Naive thymus-derived CD8-positive, alpha-beta T cell (primary cell): ENCODE measurements around the gene TM4SF18. TPM values are rescaled to one million over a fixed set of nuclear protein-coding genes. Genes with fewer than 3 reads are reported as not detected.

ENCODE experiments used
- ATAC-seq, 2 donors: fragments of 150-1000 bp; cut with Tn5 transposase in 1 of 2; sonication (Bioruptor Pico), chemical (Tn5 transposase) in 1 of 2; 1 replicate in 1 of 2; 2 replicates in 1 of 2; pipeline ENCODE4 v1.10.0; 2021; ENCODE audit warnings: mild to moderate bottlenecking in 2 of 2, moderate library complexity in 2 of 2
- POLR2A ChIA-PET: fragments of 350-600 bp; sonication (Branson Sonifier 250); formaldehyde crosslinking; loops from one replicate; lab custom pipeline; 2021; ENCODE audit warnings: antibody characterized with exemption; lab: Charles Lee
- DNase-seq, 10 donors: peaks; one replicate each; pipeline versions ENCODE4 v3.0.0 to v3.0.0-alpha.2; 2020 to 2022
- H3K27ac Mint-ChIP-seq, 10 donors: one replicate each; pipeline ENCODE4 v1.8.0; 2020 to 2022; ENCODE audit warnings: mild to moderate bottlenecking in 10 of 10, mixed read lengths in 10 of 10, moderate library complexity in 4 of 10, inconsistent platforms in 1 of 10
- H3K27me3 Mint-ChIP-seq, 5 donors: one replicate each; pipeline ENCODE4 v1.8.0; 2021 to 2022; ENCODE audit warnings: mixed read lengths in 5 of 5
- H3K36me3 Mint-ChIP-seq, 3 donors: one replicate each; pipeline ENCODE4 v1.8.0; 2020 to 2022; ENCODE audit warnings: mixed read lengths in 3 of 3, mild to moderate bottlenecking in 2 of 3, inconsistent platforms in 1 of 3
- H3K4me1 Mint-ChIP-seq, 4 donors: one replicate each; pipeline ENCODE4 v1.8.0; 2021 to 2022; ENCODE audit warnings: mixed read lengths in 4 of 4
- H3K4me3 Mint-ChIP-seq, 10 donors: one replicate each; pipeline ENCODE4 v1.8.0; 2020 to 2022; ENCODE audit warnings: mild to moderate bottlenecking in 10 of 10, mixed read lengths in 10 of 10, moderate library complexity in 6 of 10, inconsistent platforms in 1 of 10
- H3K9me3 Mint-ChIP-seq, 9 donors: one replicate each; pipeline ENCODE4 v1.8.0; 2020 to 2022; ENCODE audit warnings: mixed read lengths in 9 of 9, mild to moderate bottlenecking in 3 of 9, inconsistent platforms in 1 of 9, moderate library complexity in 1 of 9
- polyA plus RNA-seq, 3 donors: library from polyadenylated mRNA; unstranded; fragments of 300-500 nt; fragmentation: Illumina TruSeq; gene quantifications; one replicate each; pipeline ENCODE4 v1.2.3, GENCODE V29; 2021
- total RNA-seq, 8 experiments: library from RNA in 2 of 8; stranded (reverse) in 2 of 8; gene quantifications; one replicate each; pipeline ENCODE4 v1.2.3 and lab custom pipeline; 2021 to 2026

The TM4SF18 gene
- total and polyA plus RNA-seq, 5 experiments from 2014 or later, result not detected

DNA sequence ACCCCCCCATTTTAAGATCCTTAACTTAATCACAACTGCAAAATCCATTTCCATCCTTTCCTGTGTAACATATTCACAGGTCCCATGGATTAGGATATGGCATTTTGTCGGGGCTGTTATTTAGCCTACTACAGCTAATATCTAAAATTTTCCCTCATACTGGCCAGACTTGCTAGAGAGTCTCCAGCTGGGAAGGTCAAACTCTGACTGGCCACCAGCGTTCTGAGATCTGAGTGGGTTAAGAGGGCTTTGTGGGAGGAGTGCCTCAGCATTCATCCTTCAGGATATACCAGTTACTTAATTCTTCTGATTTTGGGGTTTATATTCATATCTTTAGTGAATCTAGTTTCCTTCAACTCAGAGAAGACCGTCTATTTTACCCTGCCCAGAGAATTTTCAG is 17.7 kb downstream of the TM4SF18 start:
- Mint-ChIP-seq H3K9me3 (no peaks in the 10 kb centered on the region), H3K4me1 (no peaks in the 10 kb centered on the region), H3K27me3 (peaks cover 5 to 31% (median 16%) of the 10 kb centered on the region in 5 donors), H3K27ac (no peak overlapping the region), H3K4me3 (no peak overlapping the region), H3K36me3 (no peaks in the 10 kb centered on the region)
- ATAC-seq (no peak), DNase-seq (no peak)
- POLR2A ChIA-PET, result no interaction called here

DNA sequence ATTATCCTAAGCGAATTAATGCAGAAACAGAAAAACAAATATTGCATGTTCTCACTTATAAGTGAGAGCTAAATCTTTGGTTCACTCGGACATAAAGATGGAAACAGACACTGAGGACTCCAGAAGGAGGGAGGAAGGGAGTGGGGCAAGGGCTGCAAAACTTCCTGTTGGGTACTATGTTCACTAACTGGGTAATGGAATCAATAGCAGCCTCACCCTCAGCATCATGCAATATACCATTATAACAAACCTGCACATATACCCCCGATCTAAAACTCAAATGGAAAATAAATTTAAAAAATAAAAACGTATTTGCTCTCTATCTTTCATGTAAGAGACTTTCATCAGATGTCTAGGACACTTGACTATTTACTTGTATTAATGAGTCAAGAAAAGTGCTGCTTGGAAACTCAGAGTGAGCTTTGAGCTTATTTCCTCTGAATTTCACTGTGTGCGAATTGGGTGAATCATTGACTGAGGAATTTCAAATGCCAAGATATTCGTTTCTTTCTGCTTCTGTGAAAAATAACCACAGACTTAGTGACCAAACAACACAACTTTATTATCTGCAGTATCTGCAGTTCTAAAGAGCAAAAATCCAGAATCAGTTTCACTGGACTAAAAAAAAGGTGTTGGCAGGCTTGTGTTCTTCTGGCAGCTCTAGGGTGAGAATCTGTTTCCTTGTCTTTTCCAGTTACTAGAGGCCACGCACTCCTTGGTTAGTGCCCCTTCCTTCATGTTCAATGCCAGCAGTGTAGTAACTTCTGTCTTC is 18.4 kb downstream of the TM4SF18 start:
- Mint-ChIP-seq H3K4me3 (no peak overlapping the region), H3K27ac (peak overlapping the region in 1 of 10 donors; percentile 45), H3K4me1 (no peaks in the 10 kb centered on the region), H3K36me3 (no peaks in the 10 kb centered on the region), H3K27me3 (peaks cover 5 to 31% (median 21%) of the 10 kb centered on the region in 5 donors), H3K9me3 (no peaks in the 10 kb centered on the region)
- POLR2A ChIA-PET, result no interaction called here
- ATAC-seq (no peak), DNase-seq (no peak)

GRCh38 chr3:149313542-149313941 is 19.9 kb downstream of the TM4SF18 start:
- no peaks in the 10 kb centered on the region for H3K4me1 Mint-ChIP-seq
- no peaks in the 10 kb centered on the region for H3K9me3 Mint-ChIP-seq
- DNase-seq (no peak), ATAC-seq (no peak)
- POLR2A ChIA-PET, result no interaction called here
- no peaks in the 10 kb centered on the region for H3K36me3 Mint-ChIP-seq
- H3K27me3 Mint-ChIP-seq, result peaks cover 5 to 31% (median 21%) of the 10 kb centered on the region in 5 donors
- H3K4me3 Mint-ChIP-seq, result no peak overlapping the region
- no peak overlapping the region for H3K27ac Mint-ChIP-seq

DNA sequence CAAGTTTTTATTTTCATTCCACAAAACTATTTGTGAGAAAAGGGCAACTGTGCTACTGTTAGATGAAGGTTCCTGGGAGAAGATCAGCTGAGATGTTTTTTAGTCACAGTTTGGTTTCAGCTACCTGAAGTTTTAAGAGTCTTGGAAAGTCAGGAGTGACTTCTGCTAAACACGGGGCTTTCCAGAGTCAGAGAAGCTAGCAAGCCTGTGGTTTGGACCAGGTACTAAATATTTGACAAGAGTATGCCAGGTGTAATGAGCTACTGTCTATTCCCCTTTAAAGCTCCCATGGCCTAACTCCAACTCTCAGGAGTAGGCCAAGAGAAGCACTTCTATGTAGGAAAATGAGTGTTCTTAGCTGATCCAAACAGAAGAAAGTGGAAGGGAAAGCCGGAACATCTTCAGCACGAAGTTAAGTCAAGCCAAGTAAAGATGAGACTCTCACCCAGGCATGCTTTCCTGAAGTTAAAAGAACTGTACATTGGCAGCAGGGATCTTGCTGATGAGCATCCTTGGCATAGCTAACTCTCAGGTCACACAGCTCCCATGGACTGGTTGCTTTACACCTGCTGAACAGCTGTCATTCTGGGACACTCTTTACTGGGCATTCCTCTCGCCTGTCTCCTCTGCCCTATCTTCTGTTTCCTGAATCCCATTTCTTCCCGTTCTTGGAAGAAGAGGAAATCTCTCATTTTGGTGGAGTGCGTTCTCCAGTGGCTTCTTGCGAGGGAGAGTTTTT is 22.5 kb downstream of the TM4SF18 start:
- Mint-ChIP-seq H3K9me3 (no peaks in the 10 kb centered on the region), H3K4me3 (no peak overlapping the region), H3K4me1 (no peaks in the 10 kb centered on the region), H3K27me3 (peaks cover 9 to 39% (median 18%) of the 10 kb centered on the region in 5 donors), H3K36me3 (no peaks in the 10 kb centered on the region), H3K27ac (peak overlapping the region in 1 of 10 donors; percentile 24)
- DNase-seq, result no peak
- POLR2A ChIA-PET, result no interaction called here
- ATAC-seq, result no peak

DNA sequence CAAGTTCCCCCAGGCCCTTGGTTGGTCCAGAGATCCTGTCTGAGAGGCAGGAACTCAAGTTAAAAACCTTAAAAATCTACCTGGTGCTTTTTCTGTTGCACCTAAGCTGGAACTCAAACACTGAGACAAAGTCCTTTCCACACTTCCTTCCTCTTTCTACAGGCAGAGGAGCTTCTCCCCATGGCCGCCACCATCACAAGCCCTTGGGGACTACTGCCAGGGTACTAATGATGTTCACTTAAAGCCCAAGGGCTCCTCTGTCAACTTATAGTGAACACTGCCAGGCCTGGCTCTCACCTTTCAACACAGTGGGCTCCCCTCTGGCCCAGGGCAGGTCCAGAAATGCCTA is 26.0 kb downstream of the TM4SF18 start:
- POLR2A ChIA-PET, result no interaction called here
- H3K27ac Mint-ChIP-seq, result no peak overlapping the region
- ATAC-seq (no peak), DNase-seq (no peak)
- no peaks in the 10 kb centered on the region for H3K9me3 Mint-ChIP-seq
- peaks cover 13 to 43% (median 14%) of the 10 kb centered on the region in 5 donors for H3K27me3 Mint-ChIP-seq
- no peak overlapping the region for H3K4me3 Mint-ChIP-seq
- no peaks in the 10 kb centered on the region for H3K36me3 Mint-ChIP-seq
- no peaks in the 10 kb centered on the region for H3K4me1 Mint-ChIP-seq

DNA sequence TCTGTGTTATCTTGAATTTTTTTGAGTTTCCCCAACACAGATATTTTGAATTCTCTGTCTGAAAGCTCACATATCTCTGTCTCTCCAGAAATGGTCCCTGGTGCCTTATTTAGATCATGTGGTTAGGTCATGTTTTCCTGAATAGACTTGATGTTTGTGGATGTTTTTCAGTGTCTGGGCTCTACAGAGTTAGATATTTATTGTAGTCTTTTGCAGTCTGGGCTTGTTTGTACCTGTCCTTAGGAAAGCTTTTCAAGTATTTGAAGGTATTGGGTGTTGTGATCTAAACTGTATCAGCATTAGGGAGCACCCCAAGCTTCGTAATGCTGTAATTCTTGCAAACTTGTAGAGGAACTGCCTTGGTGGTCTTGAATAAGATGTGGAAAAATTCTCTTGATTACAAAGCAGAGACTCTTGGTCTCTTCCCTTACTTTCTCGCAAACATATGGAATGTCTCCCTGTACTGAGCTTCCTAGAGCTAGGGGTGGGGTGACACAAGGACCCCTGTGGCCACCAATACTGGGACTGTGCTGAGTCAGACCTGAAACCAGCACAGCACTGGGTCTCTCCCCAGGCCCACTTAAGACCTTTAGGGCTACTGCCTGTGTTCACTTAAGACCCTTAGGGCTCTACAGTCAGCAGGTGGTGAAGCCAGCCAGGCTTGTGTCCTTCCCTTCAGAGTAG is 26.5 kb downstream of the TM4SF18 start:
- no peaks in the 10 kb centered on the region for H3K9me3 Mint-ChIP-seq
- H3K4me1 Mint-ChIP-seq, result no peaks in the 10 kb centered on the region
- peaks cover 10 to 38% (median 14%) of the 10 kb centered on the region in 5 donors for H3K27me3 Mint-ChIP-seq
- no peak overlapping the region for H3K27ac Mint-ChIP-seq
- DNase-seq (no peak), ATAC-seq (no peak)
- H3K36me3 Mint-ChIP-seq, result no peaks in the 10 kb centered on the region
- no peak overlapping the region for H3K4me3 Mint-ChIP-seq
- POLR2A ChIA-PET, result no interaction called here

- no peaks in the 10 kb centered on the region for H3K9me3 Mint-ChIP-seq
- no peak for DNase-seq
- POLR2A ChIA-PET, result no interaction called here
- H3K27ac Mint-ChIP-seq, result no peak overlapping the region
- peaks cover 9 to 28% (median 10%) of the 10 kb centered on the region in 5 donors for H3K27me3 Mint-ChIP-seq
- H3K4me3 Mint-ChIP-seq, result no peak overlapping the region
- H3K4me1 Mint-ChIP-seq, result no peaks in the 10 kb centered on the region
- ATAC-seq, result no peak
- H3K36me3 Mint-ChIP-seq, result no peaks in the 10 kb centered on the region
Observed at GRCh38 chr3:149305376-149305775, 28.1 kb downstream of the TM4SF18 start.

- no peak for DNase-seq
- H3K4me3 Mint-ChIP-seq, result no peak overlapping the region
- H3K27me3 Mint-ChIP-seq, result peaks cover 2 to 19% (median 9%) of the 10 kb centered on the region in 5 donors
- no peaks in the 10 kb centered on the region for H3K36me3 Mint-ChIP-seq
- H3K4me1 Mint-ChIP-seq, result no peaks in the 10 kb centered on the region
- POLR2A ChIA-PET, result no interaction called here
- no peaks in the 10 kb centered on the region for H3K9me3 Mint-ChIP-seq
- H3K27ac Mint-ChIP-seq, result no peak overlapping the region
- no peak for ATAC-seq
Observed at GRCh38 chr3:149299938-149300801, 33.3 kb downstream of the TM4SF18 start.

DNA sequence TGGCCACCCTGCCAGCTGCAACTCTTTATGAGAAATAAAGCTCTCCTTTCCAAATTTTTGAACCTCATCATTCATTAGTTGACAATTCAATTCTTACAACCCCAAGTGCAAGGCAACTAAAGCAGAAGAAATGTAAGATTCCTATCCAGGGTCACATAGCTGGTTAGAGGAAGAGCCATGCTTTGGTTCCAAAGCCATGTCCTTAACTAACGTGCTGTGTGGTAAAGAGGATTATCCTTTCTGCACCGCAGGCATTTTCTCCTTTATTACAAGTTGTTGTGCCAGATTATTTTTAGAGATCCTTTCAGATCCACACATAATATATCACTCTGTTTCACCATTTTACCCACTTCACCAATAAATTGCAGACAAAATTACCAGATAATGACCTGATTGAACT is 36.5 kb downstream of the TM4SF18 start:
- Mint-ChIP-seq H3K4me3 (no peak overlapping the region), H3K4me1 (no peaks in the 10 kb centered on the region), H3K27ac (no peak overlapping the region), H3K36me3 (no peaks in the 10 kb centered on the region), H3K27me3 (peaks cover 0 to 13% (median 3%) of the 10 kb centered on the region in 5 donors), H3K9me3 (no peaks in the 10 kb centered on the region)
- POLR2A ChIA-PET, result no interaction called here
- no peak for DNase-seq
- ATAC-seq, result no peak

- POLR2A ChIA-PET, result no interaction called here
- ATAC-seq, result no peak
Observed at GRCh38 chr3:149292666-149293065, 40.8 kb downstream of the TM4SF18 start.

DNA sequence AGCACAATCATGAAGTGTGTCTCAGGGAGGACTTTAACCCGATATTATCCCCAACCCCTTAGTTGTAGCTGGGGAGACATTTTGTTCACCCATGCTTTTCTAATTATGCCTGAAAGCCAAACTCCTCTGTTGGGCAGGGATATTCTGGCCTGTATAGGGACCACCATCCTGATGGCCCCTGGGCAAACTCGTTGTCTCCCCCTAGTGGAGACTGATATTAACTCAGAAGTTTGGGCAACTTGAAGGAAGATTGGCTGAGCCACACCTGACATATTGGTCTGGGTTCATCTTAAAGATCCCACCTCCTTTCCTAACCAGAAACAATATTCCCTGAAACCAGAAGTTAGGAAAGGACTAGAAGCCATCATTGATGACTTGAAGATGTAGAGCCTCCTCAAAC is 42.3 kb downstream of the TM4SF18 start:
- H3K4me3 Mint-ChIP-seq, result no peak overlapping the region
- no peaks in the 10 kb centered on the region for H3K9me3 Mint-ChIP-seq
- H3K4me1 Mint-ChIP-seq, result no peaks in the 10 kb centered on the region
- no peak overlapping the region for H3K27ac Mint-ChIP-seq
- H3K36me3 Mint-ChIP-seq, result no peaks in the 10 kb centered on the region
- POLR2A ChIA-PET, result no interaction called here
- no peak for DNase-seq
- peaks cover 0 to 2% (median 0%) of the 10 kb centered on the region in 5 donors for H3K27me3 Mint-ChIP-seq
- ATAC-seq, result no peak

More at GRCh38 chr3:149292666-149293065, 40.8 kb downstream of the TM4SF18 start:
- Mint-ChIP-seq H3K27ac (no peak overlapping the region), H3K4me1 (no peaks in the 10 kb centered on the region), H3K27me3 (peaks cover 0 to 13% (median 0%) of the 10 kb centered on the region in 5 donors), H3K36me3 (no peaks in the 10 kb centered on the region), H3K9me3 (no peaks in the 10 kb centered on the region), H3K4me3 (no peak overlapping the region)
- DNase-seq, result no peak

GRCh38 chr3:149288655-149289054 is 44.8 kb downstream of the TM4SF18 start:
- Mint-ChIP-seq H3K4me1 (no peaks in the 10 kb centered on the region), H3K27me3 (peaks cover 0 to 2% (median 0%) of the 10 kb centered on the region in 5 donors), H3K36me3 (no peaks in the 10 kb centered on the region), H3K4me3 (no peak overlapping the region), H3K9me3 (no peaks in the 10 kb centered on the region), H3K27ac (no peak overlapping the region)
- ATAC-seq, result no peak
- DNase-seq, result no peak
- POLR2A ChIA-PET, result no interaction called here
